ENCODE results near the gene CCDC127. TPM values are rescaled to one million over a fixed set of nuclear protein-coding genes. Genes with fewer than 3 reads are reported as not detected.
"Not testable (repeated sequence)": the region's sequence is repeated elsewhere in the genome, so short reads cannot be mapped to it uniquely, and the experiment has no call there.

CCDC127 gene
- total RNA-seq, 1 donor from 2014 or later: 10.1 TPM

GRCh38 chr5:241045-241669 is 23.2 kb upstream of the CCDC127 start:
- not testable (repeated sequence) for H3K27ac Mint-ChIP-seq; H3K27me3 Mint-ChIP-seq; H3K4me1 Mint-ChIP-seq (ENCODE audit: low read depth); H3K4me3 Mint-ChIP-seq (ENCODE audit: low read depth); DNase-seq (ENCODE audit: low spot score, unreplicated experiment)
- H3K9me3 Mint-ChIP-seq (ENCODE audit: low read depth): peaks cover 12% of the 10 kb centered on the region
- peaks cover 60% of the 10 kb centered on the region for H3K36me3 Mint-ChIP-seq (ENCODE audit: insufficient read depth)

GRCh38 chr5:240550-240949 is 22.6 kb upstream of the CCDC127 start:
- not testable (repeated sequence) for H3K27me3 Mint-ChIP-seq; H3K27ac Mint-ChIP-seq; DNase-seq (ENCODE audit: low spot score, unreplicated experiment); H3K4me3 Mint-ChIP-seq (ENCODE audit: low read depth); H3K4me1 Mint-ChIP-seq (ENCODE audit: low read depth)
- H3K36me3 Mint-ChIP-seq (ENCODE audit: insufficient read depth): peaks cover 54% of the 10 kb centered on the region
- peaks cover 12% of the 10 kb centered on the region for H3K9me3 Mint-ChIP-seq (ENCODE audit: low read depth)

GRCh38 chr5:237931-238330 is 20.0 kb upstream of the CCDC127 start:
- not testable (repeated sequence) for H3K4me1 Mint-ChIP-seq (ENCODE audit: low read depth); H3K4me3 Mint-ChIP-seq (ENCODE audit: low read depth); H3K27me3 Mint-ChIP-seq; H3K27ac Mint-ChIP-seq; DNase-seq (ENCODE audit: low spot score, unreplicated experiment)
- peaks cover 47% of the 10 kb centered on the region for H3K36me3 Mint-ChIP-seq (ENCODE audit: insufficient read depth)
- H3K9me3 Mint-ChIP-seq (ENCODE audit: low read depth): peaks cover 12% of the 10 kb centered on the region

- H3K4me3 Mint-ChIP-seq (ENCODE audit: low read depth); DNase-seq (ENCODE audit: low spot score, unreplicated experiment); H3K9me3 Mint-ChIP-seq (ENCODE audit: low read depth); H3K27me3 Mint-ChIP-seq; H3K4me1 Mint-ChIP-seq (ENCODE audit: low read depth); H3K27ac Mint-ChIP-seq: not testable (repeated sequence)
- H3K36me3 Mint-ChIP-seq (ENCODE audit: insufficient read depth): peaks cover 26% of the 10 kb centered on the region
Observed at GRCh38 chr5:235527-235926, 17.6 kb upstream of the CCDC127 start.

- no peaks in the 10 kb centered on the region for H3K27me3 Mint-ChIP-seq
- no peak overlapping the region for H3K4me3 Mint-ChIP-seq (ENCODE audit: low read depth)
- H3K4me1 Mint-ChIP-seq (ENCODE audit: low read depth): no peaks in the 10 kb centered on the region
- no peak for DNase-seq (ENCODE audit: low spot score, unreplicated experiment)
- H3K9me3 Mint-ChIP-seq (ENCODE audit: low read depth): no peaks in the 10 kb centered on the region
- peaks cover 20% of the 10 kb centered on the region for H3K36me3 Mint-ChIP-seq (ENCODE audit: insufficient read depth)
- H3K27ac Mint-ChIP-seq: no peak overlapping the region
- no peak for TF ChIP-seq CTCF (IDR thresholded peaks at IDR 0.05; ENCODE audit: unreplicated experiment)
Observed at GRCh38 chr5:234450-234849, 16.5 kb upstream of the CCDC127 start.

GRCh38 chr5:233426-233825 is 15.5 kb upstream of the CCDC127 start:
- not testable (repeated sequence) for H3K27ac Mint-ChIP-seq; H3K4me3 Mint-ChIP-seq (ENCODE audit: low read depth); H3K4me1 Mint-ChIP-seq (ENCODE audit: low read depth); H3K9me3 Mint-ChIP-seq (ENCODE audit: low read depth); H3K27me3 Mint-ChIP-seq; DNase-seq (ENCODE audit: low spot score, unreplicated experiment)
- peaks cover 20% of the 10 kb centered on the region for H3K36me3 Mint-ChIP-seq (ENCODE audit: insufficient read depth)

GRCh38 chr5:231661-232060 is 13.7 kb upstream of the CCDC127 start:
- no peak for DNase-seq (ENCODE audit: low spot score, unreplicated experiment)
- Mint-ChIP-seq H3K9me3 (ENCODE audit: low read depth) (no peaks in the 10 kb centered on the region), H3K4me3 (ENCODE audit: low read depth) (no peak overlapping the region), H3K4me1 (ENCODE audit: low read depth) (no peaks in the 10 kb centered on the region), H3K27ac (peak overlapping the region; percentile 16), H3K36me3 (ENCODE audit: insufficient read depth) (peaks cover 23% of the 10 kb centered on the region), H3K27me3 (no peaks in the 10 kb centered on the region)
- TF ChIP-seq CTCF (IDR thresholded peaks at IDR 0.05; ENCODE audit: unreplicated experiment): no peak

- Mint-ChIP-seq H3K27me3 (no peaks in the 10 kb centered on the region), H3K36me3 (ENCODE audit: insufficient read depth) (peaks cover 24% of the 10 kb centered on the region), H3K4me3 (ENCODE audit: low read depth) (no peak overlapping the region), H3K9me3 (ENCODE audit: low read depth) (no peaks in the 10 kb centered on the region), H3K4me1 (ENCODE audit: low read depth) (no peaks in the 10 kb centered on the region), H3K27ac (no peak overlapping the region)
- no peak for DNase-seq (ENCODE audit: low spot score, unreplicated experiment)
- no peak for TF ChIP-seq CTCF (IDR thresholded peaks at IDR 0.05; ENCODE audit: unreplicated experiment)
Observed at GRCh38 chr5:230711-231110, 12.8 kb upstream of the CCDC127 start.
